SK-N-SH treated with all-trans-retinoic acid at 6 μM for 48 hours (cell line): ENCODE results near the gene RXRA.

ENCODE experiments used
- ATAC-seq: fragments of 200-7000 bp; cut with Tn5 transposase; 3 replicates; pipeline ENCODE4 v1.9.1; 2020; ENCODE audit warnings: mild to moderate bottlenecking, moderate library complexity
- BACH2 ChIP-seq: fragments of 250-450 bp; sonication (Bioruptor Pico); IDR thresholded peaks from 2 replicates; pipeline ENCODE4 v1.9.0; 2021; ENCODE audit warnings: mild to moderate bottlenecking, borderline replicate concordance
- ESRRG ChIP-seq: fragments of 250-450 bp; sonication (Bioruptor Pico); IDR thresholded peaks from 2 replicates; pipeline ENCODE4 v1.6.1; 2021; ENCODE audit warnings: mild to moderate bottlenecking
- GLIS3 ChIP-seq: fragments of 250-450 bp; sonication (Bioruptor Pico); IDR thresholded peaks from 2 replicates; pipeline ENCODE4 v1.5.0; 2020; ENCODE audit warnings: mild to moderate bottlenecking, moderate library complexity
- ISL1 ChIP-seq: fragments of 250-450 bp; sonication (Bioruptor Pico); IDR thresholded peaks from 2 replicates; pipeline ENCODE4 v2.1.2; 2022; ENCODE audit warnings: mild to moderate bottlenecking, moderate library complexity
- RARB ChIP-seq: fragments of 250-450 bp; sonication (Bioruptor Pico); IDR thresholded peaks from 2 replicates; pipeline ENCODE4 v1.8.0; 2021; ENCODE audit warnings: mild to moderate bottlenecking, moderate library complexity
- TOX ChIP-seq: fragments of 250-450 bp; sonication (Bioruptor Pico); IDR thresholded peaks from 2 replicates; pipeline ENCODE4 v1.8.0; 2021; ENCODE audit warnings: mild to moderate bottlenecking, moderate library complexity, borderline replicate concordance
- ZC3H10 ChIP-seq: fragments of 250-450 bp; sonication (Bioruptor Pico); IDR thresholded peaks from 2 replicates; pipeline ENCODE4 v1.5.1; 2021; ENCODE audit warnings: mild to moderate bottlenecking, moderate library complexity
- ZFP3 ChIP-seq: fragments of 250-450 bp; sonication (Bioruptor Pico); IDR thresholded peaks from 2 replicates; pipeline ENCODE4 v1.5.0; 2020; ENCODE audit warnings: mild to moderate bottlenecking, moderate library complexity
- ZFP30 ChIP-seq: fragments of 450-650 bp; formaldehyde crosslinking; IDR thresholded peaks from 2 replicates; pipeline ENCODE4 v1.5.0; 2022; ENCODE audit warnings: mild to moderate bottlenecking, moderate library complexity
- ZNF70 ChIP-seq: fragments of 450-650 bp; formaldehyde crosslinking; IDR thresholded peaks from 2 replicates; pipeline ENCODE4 v1.5.0; 2020; ENCODE audit warnings: mild to moderate bottlenecking, moderate library complexity
- ZNF8 ChIP-seq: fragments of 450-650 bp; formaldehyde crosslinking; IDR thresholded peaks from 2 replicates; pipeline ENCODE4 v1.5.0; 2020; ENCODE audit warnings: mild to moderate bottlenecking, moderate library complexity
- TF ChIP-seq, protein P1 (sequence below): fragments of 250-450 bp; sonication (Bioruptor Pico); IDR thresholded peaks from 2 replicates; pipeline ENCODE4 v1.5.1; 2020; ENCODE audit warnings: low read depth, mild to moderate bottlenecking, moderate library complexity
- TF ChIP-seq, protein P2 (sequence below): fragments of 250-450 bp; sonication (Bioruptor Pico); IDR thresholded peaks from 2 replicates; pipeline ENCODE4 v1.8.0; 2021; ENCODE audit warnings: low read depth, mild to moderate bottlenecking, moderate library complexity, borderline replicate concordance
- TF ChIP-seq, protein P3 (sequence below): fragments of 250-450 bp; sonication (Bioruptor Pico); IDR thresholded peaks from 2 replicates; pipeline ENCODE4 v1.5.0; 2020; ENCODE audit warnings: mild to moderate bottlenecking, moderate library complexity
- TF ChIP-seq, protein P4 (sequence below): fragments of 250-450 bp; sonication (Bioruptor Pico); IDR thresholded peaks from 2 replicates; pipeline ENCODE4 v1.5.1; 2021; ENCODE audit warnings: mild to moderate bottlenecking, moderate library complexity

Gene RXRA

DNA sequence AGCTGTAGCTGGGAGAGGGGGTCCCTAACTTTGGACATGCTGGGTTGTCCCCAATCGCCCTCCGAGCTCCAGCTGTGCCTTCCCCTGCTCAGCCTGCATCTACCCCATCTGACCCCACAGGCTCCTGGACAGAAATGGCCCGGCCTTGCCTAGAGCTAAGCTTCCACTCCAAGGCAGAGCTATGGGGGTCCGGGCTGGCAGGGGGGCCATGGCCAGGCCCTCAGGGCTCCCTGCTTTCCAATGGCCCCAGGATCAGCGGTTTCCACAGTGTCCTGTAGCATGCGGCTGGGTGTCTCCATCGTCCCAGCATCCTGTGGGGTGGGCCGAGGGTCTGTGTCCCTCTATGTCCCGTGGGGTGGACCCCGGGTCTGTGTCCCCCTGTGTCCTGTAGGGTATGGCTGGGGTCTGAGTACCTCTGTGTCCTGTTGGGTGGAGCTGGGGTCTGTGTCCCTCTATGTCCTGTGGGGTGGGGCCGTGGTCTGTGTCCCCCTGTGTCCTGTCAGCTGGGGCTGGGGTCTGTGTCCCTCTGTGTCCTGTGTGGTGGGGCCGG, 130.6 kb downstream of the RXRA start:
- TF ChIP-seq RARB (CRISPR knock-in tag) (no peak), BACH2 (CRISPR knock-in tag) (no peak), ESRRG (CRISPR knock-in tag) (no peak), ZNF8 (CRISPR knock-in tag) (no peak)
- TF ChIP-seq, protein P1, sequence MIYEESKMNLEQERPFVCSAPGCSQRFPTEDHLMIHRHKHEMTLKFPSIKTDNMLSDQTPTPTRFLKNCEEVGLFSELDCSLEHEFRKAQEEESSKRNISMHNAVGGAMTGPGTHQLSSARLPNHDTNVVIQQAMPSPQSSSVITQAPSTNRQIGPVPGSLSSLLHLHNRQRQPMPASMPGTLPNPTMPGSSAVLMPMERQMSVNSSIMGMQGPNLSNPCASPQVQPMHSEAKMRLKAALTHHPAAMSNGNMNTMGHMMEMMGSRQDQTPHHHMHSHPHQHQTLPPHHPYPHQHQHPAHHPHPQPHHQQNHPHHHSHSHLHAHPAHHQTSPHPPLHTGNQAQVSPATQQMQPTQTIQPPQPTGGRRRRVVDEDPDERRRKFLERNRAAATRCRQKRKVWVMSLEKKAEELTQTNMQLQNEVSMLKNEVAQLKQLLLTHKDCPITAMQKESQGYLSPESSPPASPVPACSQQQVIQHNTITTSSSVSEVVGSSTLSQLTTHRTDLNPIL, result no peak
- TF ChIP-seq, protein P2, sequence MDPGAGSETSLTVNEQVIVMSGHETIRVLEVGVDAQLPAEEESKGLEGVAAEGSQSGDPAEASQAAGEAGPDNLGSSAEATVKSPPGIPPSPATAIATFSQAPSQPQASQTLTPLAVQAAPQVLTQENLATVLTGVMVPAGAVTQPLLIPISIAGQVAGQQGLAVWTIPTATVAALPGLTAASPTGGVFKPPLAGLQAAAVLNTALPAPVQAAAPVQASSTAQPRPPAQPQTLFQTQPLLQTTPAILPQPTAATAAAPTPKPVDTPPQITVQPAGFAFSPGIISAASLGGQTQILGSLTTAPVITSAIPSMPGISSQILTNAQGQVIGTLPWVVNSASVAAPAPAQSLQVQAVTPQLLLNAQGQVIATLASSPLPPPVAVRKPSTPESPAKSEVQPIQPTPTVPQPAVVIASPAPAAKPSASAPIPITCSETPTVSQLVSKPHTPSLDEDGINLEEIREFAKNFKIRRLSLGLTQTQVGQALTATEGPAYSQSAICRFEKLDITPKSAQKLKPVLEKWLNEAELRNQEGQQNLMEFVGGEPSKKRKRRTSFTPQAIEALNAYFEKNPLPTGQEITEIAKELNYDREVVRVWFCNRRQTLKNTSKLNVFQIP (CRISPR knock-in tag), result no peak
- no peak; the same call in 2 of the 3 replicates for ATAC-seq

DNA sequence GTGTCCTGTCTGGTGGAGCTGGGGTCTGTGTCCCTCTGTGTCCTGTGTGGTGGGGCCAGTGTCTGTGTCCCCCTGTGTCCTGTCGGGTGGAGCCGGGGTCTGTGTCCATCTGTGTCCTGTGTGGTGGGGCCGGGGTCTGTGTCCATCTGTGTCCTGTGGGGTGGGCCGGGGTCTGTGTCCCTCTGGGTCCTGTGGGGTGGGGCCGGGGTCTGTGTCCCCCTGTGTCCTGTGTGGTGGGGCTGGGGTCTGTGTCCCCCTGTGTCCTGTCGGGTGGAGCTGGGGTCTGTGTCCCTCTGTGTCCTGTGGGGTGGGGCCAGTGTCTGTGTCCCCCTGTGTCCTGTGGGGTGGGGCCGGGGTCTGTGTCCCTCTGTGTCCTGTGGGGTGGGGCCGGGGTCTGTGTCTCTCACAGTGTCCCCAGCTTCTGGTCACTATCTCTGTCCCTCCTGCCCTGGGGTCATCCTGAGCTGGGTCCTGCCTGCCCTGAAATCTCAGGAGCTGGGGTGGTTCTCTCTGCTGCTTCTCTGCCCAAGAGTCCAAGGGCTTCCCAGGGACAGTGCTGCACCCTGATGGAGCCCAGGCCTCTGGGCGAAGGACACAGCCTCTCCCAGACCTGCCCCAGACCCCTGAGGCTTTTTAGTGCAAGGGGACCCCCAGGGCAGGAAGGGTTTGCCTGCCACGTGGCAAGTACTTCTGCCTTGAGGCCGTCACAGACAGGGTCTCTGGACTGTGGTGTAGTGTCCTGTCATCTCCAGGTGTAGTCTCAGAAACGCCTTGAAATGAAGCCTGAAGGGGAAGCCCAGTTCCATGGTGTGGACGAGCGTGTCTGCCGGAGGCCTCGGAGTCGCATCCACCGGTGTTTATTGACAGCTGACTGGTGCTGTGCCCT, 131.3 kb downstream of the RXRA start:
- no peak for TF ChIP-seq BACH2 (CRISPR knock-in tag)
- TF ChIP-seq, all 23 proteins: peak for 0
- no peak for ATAC-seq

DNA sequence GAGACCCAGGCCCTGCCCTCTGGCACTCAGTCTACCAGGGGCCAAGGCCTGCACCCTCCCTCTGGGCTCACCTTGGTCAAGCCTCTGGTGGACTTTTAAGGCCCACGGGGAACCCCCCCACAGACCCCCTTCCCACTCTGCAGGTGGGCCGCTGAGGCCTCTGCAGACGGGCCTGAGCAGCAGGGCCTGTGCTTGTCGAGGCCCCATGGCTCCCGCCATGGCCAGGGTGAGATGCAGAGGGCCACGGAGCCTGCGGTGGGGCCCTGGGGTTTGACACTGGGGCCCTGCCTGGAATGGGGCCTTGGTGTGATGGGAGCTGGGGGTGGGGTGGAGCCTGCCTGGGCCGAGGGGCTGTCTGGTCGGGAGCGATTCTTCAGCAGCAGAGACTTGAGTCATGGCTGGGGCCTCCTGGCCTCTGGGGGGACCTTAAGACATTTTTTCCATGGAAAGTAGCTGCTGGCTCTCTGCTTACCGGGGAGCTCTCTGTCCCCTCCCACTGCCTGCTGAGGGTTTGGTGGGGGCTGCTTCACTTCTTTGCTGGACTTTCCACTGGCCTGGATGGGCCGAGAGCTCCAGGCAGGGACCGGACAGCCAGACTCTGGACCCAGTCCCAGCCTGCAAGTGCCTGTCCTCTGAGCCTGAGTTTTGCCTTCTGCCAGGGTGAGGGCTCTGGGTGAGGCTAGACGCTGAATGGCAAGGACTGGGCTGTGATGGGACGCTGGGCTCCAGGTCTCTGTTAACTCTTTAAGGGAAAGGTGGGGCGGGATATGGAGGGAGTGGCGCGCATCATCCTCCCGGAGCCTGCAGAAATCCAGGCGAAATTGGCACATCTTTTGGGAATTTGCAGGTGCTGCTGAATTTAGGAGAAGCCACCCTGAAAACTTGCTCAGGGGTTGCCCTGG, 132.2 kb downstream of the RXRA start:
- no peak for ATAC-seq
- TF ChIP-seq RARB (CRISPR knock-in tag), result no peak
- TF ChIP-seq, protein P3, sequence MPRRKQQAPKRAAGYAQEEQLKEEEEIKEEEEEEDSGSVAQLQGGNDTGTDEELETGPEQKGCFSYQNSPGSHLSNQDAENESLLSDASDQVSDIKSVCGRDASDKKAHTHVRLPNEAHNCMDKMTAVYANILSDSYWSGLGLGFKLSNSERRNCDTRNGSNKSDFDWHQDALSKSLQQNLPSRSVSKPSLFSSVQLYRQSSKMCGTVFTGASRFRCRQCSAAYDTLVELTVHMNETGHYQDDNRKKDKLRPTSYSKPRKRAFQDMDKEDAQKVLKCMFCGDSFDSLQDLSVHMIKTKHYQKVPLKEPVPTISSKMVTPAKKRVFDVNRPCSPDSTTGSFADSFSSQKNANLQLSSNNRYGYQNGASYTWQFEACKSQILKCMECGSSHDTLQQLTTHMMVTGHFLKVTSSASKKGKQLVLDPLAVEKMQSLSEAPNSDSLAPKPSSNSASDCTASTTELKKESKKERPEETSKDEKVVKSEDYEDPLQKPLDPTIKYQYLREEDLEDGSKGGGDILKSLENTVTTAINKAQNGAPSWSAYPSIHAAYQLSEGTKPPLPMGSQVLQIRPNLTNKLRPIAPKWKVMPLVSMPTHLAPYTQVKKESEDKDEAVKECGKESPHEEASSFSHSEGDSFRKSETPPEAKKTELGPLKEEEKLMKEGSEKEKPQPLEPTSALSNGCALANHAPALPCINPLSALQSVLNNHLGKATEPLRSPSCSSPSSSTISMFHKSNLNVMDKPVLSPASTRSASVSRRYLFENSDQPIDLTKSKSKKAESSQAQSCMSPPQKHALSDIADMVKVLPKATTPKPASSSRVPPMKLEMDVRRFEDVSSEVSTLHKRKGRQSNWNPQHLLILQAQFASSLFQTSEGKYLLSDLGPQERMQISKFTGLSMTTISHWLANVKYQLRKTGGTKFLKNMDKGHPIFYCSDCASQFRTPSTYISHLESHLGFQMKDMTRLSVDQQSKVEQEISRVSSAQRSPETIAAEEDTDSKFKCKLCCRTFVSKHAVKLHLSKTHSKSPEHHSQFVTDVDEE (CRISPR knock-in tag), result no peak
- no peak for TF ChIP-seq ZNF8 (CRISPR knock-in tag)
- no peak for TF ChIP-seq GLIS3 (CRISPR knock-in tag)

DNA sequence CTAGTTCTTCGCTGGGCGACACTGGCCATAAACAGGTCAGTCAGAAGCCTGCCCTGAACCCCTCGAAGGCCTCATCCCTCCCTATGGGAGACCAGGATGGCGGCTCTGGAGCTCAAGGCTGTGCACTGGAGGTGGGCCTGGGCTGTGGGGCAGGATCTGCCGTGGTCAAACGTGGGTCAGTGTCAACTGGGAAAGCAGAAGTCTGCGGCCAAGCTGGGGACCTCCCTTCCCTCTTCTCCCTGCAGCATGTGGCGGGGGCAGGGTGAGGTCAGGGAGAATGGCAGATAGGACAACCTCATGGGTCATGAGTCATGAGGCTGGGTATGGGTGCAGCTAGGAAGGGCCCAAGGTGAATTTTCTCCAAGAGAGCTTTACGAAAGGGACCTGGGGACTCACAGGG, 132.9 kb downstream of the RXRA start:
- TF ChIP-seq ESRRG (CRISPR knock-in tag) (no peak), TOX (CRISPR knock-in tag) (no peak), GLIS3 (CRISPR knock-in tag) (no peak), ZNF8 (CRISPR knock-in tag) (no peak), ZFP3 (CRISPR knock-in tag) (no peak), ZC3H10 (CRISPR knock-in tag) (no peak), ISL1 (CRISPR knock-in tag) (no peak), ZNF70 (no peak), ZFP30 (CRISPR knock-in tag) (no peak)
- TF ChIP-seq, protein P1, result no peak
- TF ChIP-seq, protein P4, sequence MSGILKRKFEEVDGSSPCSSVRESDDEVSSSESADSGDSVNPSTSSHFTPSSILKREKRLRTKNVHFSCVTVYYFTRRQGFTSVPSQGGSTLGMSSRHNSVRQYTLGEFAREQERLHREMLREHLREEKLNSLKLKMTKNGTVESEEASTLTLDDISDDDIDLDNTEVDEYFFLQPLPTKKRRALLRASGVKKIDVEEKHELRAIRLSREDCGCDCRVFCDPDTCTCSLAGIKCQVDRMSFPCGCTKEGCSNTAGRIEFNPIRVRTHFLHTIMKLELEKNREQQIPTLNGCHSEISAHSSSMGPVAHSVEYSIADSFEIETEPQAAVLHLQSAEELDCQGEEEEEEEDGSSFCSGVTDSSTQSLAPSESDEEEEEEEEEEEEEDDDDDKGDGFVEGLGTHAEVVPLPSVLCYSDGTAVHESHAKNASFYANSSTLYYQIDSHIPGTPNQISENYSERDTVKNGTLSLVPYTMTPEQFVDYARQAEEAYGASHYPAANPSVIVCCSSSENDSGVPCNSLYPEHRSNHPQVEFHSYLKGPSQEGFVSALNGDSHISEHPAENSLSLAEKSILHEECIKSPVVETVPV (CRISPR knock-in tag), result no peak
- TF ChIP-seq, all 23 proteins: peak for 0
- ATAC-seq, result no peak
